Breast epithelium (tissue), 3 donors: ENCODE measurements around the gene RHOJ.

Experiments used
- POLR2A ChIP-seq: fragments of 450-650 bp; IDR thresholded peaks from one replicate; pipeline ENCODE4 v1.6.1; 2016; ENCODE audit warnings: antibody characterized with exemption, mild to moderate bottlenecking, moderate library complexity
- TF ChIP-seq, protein P1 (sequence below), 3 donors: fragments of 450-650 bp; IDR thresholded peaks; one replicate each; pipeline ENCODE4 v1.5.1; 2016 to 2017; ENCODE audit warnings: antibody characterized with exemption in 3 of 3, mild to moderate bottlenecking in 3 of 3, moderate library complexity in 3 of 3

DNA sequence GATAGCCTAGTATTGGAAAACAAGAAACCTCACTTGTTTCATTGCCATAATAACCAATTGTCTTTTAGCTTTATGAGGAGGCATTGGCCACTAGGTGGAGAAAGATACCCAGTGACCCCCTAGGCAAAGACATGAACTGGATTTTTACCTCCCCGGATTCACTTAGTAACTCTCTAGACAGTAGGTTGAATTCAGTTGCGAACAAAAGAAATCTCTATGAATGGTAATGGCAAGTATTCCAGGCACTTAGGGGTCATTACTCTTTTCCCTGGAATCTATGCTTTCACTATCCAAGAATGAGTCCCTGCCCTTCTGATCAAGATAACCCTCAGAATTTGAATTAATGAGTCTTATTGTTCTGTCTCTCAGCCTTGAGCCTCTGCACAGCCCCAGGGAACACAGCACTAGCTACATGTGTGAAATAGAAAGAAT, 29.5 kb upstream of the RHOJ start:
- TF ChIP-seq, protein P1, sequence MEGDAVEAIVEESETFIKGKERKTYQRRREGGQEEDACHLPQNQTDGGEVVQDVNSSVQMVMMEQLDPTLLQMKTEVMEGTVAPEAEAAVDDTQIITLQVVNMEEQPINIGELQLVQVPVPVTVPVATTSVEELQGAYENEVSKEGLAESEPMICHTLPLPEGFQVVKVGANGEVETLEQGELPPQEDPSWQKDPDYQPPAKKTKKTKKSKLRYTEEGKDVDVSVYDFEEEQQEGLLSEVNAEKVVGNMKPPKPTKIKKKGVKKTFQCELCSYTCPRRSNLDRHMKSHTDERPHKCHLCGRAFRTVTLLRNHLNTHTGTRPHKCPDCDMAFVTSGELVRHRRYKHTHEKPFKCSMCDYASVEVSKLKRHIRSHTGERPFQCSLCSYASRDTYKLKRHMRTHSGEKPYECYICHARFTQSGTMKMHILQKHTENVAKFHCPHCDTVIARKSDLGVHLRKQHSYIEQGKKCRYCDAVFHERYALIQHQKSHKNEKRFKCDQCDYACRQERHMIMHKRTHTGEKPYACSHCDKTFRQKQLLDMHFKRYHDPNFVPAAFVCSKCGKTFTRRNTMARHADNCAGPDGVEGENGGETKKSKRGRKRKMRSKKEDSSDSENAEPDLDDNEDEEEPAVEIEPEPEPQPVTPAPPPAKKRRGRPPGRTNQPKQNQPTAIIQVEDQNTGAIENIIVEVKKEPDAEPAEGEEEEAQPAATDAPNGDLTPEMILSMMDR (IDR thresholded peaks at IDR 0.05): peak; percentile 16 to 63 (median 45)
- no peak for TF ChIP-seq POLR2A
